HEK293 (cell line): ENCODE measurements around the gene CACNA1D.

Experiments used
- ATF2 ChIP-seq: fragments of 450-650 bp; formaldehyde crosslinking; IDR thresholded peaks from 2 replicates; pipeline ENCODE4 v1.5.1; 2016; ENCODE audit warnings: missing biosample characterization, missing genetic modification characterization, low read depth
- CTCF ChIP-seq: fragments of 450-650 bp; formaldehyde crosslinking; IDR thresholded peaks from 2 replicates; pipeline ENCODE4 v1.5.1; 2016; ENCODE audit warnings: missing biosample characterization, missing genetic modification characterization
- GLIS2 ChIP-seq: fragments of 450-650 bp; formaldehyde crosslinking; IDR thresholded peaks from 2 replicates; pipeline ENCODE4 v1.5.1; 2016; ENCODE audit warnings: missing biosample characterization, missing genetic modification characterization
- HOXA7 ChIP-seq: sonication (generic); formaldehyde crosslinking; IDR thresholded peaks from 2 replicates; pipeline ENCODE4 v1.8.1; 2022; ENCODE audit warnings: missing genetic modification reagents, borderline replicate concordance
- YY2 ChIP-seq: fragments of 450-650 bp; formaldehyde crosslinking; IDR thresholded peaks from 2 replicates; pipeline ENCODE4 v1.5.1; 2016; ENCODE audit warnings: missing biosample characterization, missing genetic modification characterization
- ZBTB17 ChIP-seq: fragments of 450-650 bp; formaldehyde crosslinking; IDR thresholded peaks from 2 replicates; pipeline ENCODE4 v1.5.1; 2016; ENCODE audit warnings: missing biosample characterization, missing genetic modification characterization
- ZBTB21 ChIP-seq: fragments of 450-650 bp; formaldehyde crosslinking; IDR thresholded peaks from 2 replicates; pipeline ENCODE4 v1.5.1; 2017; ENCODE audit warnings: missing biosample characterization, missing genetic modification characterization
- ZNF785 ChIP-seq: fragments of 450-650 bp; formaldehyde crosslinking; IDR thresholded peaks from 2 replicates; pipeline ENCODE4 v1.5.1; 2016; ENCODE audit warnings: missing biosample characterization, missing genetic modification characterization

DNA sequence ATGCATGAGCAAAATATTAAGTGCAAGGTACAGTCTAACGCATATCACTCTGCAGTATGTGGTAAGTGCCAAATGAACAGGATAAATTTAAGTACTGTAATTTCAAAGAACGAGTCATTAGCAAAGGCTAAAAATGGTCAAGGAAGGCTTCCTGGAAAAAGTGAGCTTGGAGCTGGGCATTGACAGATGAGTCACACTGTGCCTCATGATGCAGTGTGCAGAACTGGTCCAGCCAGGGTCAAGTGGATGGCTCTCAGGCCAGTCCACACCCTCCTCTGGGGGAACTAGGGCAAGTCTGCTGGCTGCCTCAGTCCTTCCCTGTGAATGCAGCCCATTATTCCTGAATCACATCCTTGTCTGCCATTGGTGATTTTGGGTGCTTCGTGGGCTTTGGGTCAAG, 76.3 kb downstream of the CACNA1D start:
- TF ChIP-seq CTCF (tag by site-specific recombination) = no peak
- no peak for TF ChIP-seq ZBTB21
- no peak for TF ChIP-seq GLIS2 (tag by site-specific recombination)
- no peak for TF ChIP-seq ATF2 (tag by site-specific recombination)
- no peak for TF ChIP-seq ZBTB17 (tag by site-specific recombination)
- TF ChIP-seq YY2 (tag by site-specific recombination) = no peak
- TF ChIP-seq HOXA7 (CRISPR knock-in tag) = no peak
- no peak for TF ChIP-seq ZNF785 (tag by site-specific recombination)
